Stimulated activated memory B cell treated with anti-CD40 and anti-IgM and Interleukin-4, amounts not matched to agents 10 μg/mL and 1 μg/mL and 100 μg/mL, for 72 hours (primary cell): ENCODE measurements around the gene EPN1.
"Not testable (repeated sequence)": the region's sequence is repeated elsewhere in the genome, so short reads cannot be mapped to it uniquely, and the experiment has no call there.

Experiments
- ATAC-seq: fragments of 150-1000 bp; cut with Tn5 transposase; 2 replicates; pipeline ENCODE4 v1.10.0; 2021
- H3K27ac Mint-ChIP-seq: one replicate; pipeline ENCODE4 v1.8.0; 2022; ENCODE audit warnings: mild to moderate bottlenecking, mixed read lengths
- H3K27me3 Mint-ChIP-seq: one replicate; pipeline ENCODE4 v1.8.0; 2022; ENCODE audit warnings: mixed read lengths
- H3K36me3 Mint-ChIP-seq: one replicate; pipeline ENCODE4 v1.8.0; 2022; ENCODE audit warnings: mixed read lengths
- H3K4me1 Mint-ChIP-seq: one replicate; pipeline ENCODE4 v1.8.0; 2022; ENCODE audit warnings: mixed read lengths
- H3K4me3 Mint-ChIP-seq: one replicate; pipeline ENCODE4 v1.8.0; 2022; ENCODE audit warnings: mild to moderate bottlenecking, moderate library complexity, mixed read lengths
- H3K9me3 Mint-ChIP-seq: one replicate; pipeline ENCODE4 v1.8.0; 2022; ENCODE audit warnings: mixed read lengths

Gene EPN1

GRCh38 chr19:55697698-55698097 is 22.7 kb downstream of the EPN1 start:
- Mint-ChIP-seq H3K4me3 (no peak overlapping the region), H3K36me3 (peaks cover 62% of the 10 kb centered on the region), H3K27ac (no peak overlapping the region), H3K4me1 (no peaks in the 10 kb centered on the region), H3K9me3 (no peaks in the 10 kb centered on the region), H3K27me3 (no peaks in the 10 kb centered on the region)
- no peak for ATAC-seq

GRCh38 chr19:55698256-55698655 is 23.2 kb downstream of the EPN1 start:
- no peaks in the 10 kb centered on the region for H3K9me3 Mint-ChIP-seq
- peaks cover 61% of the 10 kb centered on the region for H3K36me3 Mint-ChIP-seq
- no peak overlapping the region for H3K27ac Mint-ChIP-seq
- no peaks in the 10 kb centered on the region for H3K27me3 Mint-ChIP-seq
- H3K4me1 Mint-ChIP-seq, result no peaks in the 10 kb centered on the region
- H3K4me3 Mint-ChIP-seq, result no peak overlapping the region
- ATAC-seq, result no peak

- H3K36me3 Mint-ChIP-seq, result peaks cover 63% of the 10 kb centered on the region
- peaks cover 7% of the 10 kb centered on the region for H3K4me1 Mint-ChIP-seq
- no peak overlapping the region for H3K4me3 Mint-ChIP-seq
- no peaks in the 10 kb centered on the region for H3K9me3 Mint-ChIP-seq
- no peak for ATAC-seq
- H3K27ac Mint-ChIP-seq, result no peak overlapping the region
- no peaks in the 10 kb centered on the region for H3K27me3 Mint-ChIP-seq
Observed at GRCh38 chr19:55699221-55699620, 24.2 kb downstream of the EPN1 start.

- ATAC-seq, result no peak
- Mint-ChIP-seq H3K9me3 (no peaks in the 10 kb centered on the region), H3K27ac (no peak overlapping the region), H3K27me3 (no peaks in the 10 kb centered on the region), H3K4me3 (no peak overlapping the region), H3K36me3 (peaks cover 57% of the 10 kb centered on the region), H3K4me1 (peaks cover 14% of the 10 kb centered on the region)
Observed at GRCh38 chr19:55700813-55701212, 25.8 kb downstream of the EPN1 start.

- peaks cover 45% of the 10 kb centered on the region for H3K36me3 Mint-ChIP-seq
- H3K27me3 Mint-ChIP-seq, result no peaks in the 10 kb centered on the region
- no peak for ATAC-seq
- H3K9me3 Mint-ChIP-seq, result no peaks in the 10 kb centered on the region
- H3K27ac Mint-ChIP-seq, result no peak overlapping the region
- H3K4me3 Mint-ChIP-seq, result no peak overlapping the region
- H3K4me1 Mint-ChIP-seq, result peaks cover 21% of the 10 kb centered on the region
Observed at GRCh38 chr19:55702131-55702627, 27.2 kb downstream of the EPN1 start.

GRCh38 chr19:55703790-55704215 is 28.8 kb downstream of the EPN1 start:
- no peak overlapping the region for H3K27ac Mint-ChIP-seq
- no peaks in the 10 kb centered on the region for H3K9me3 Mint-ChIP-seq
- H3K36me3 Mint-ChIP-seq, result peaks cover 32% of the 10 kb centered on the region
- H3K4me1 Mint-ChIP-seq, result peaks cover 21% of the 10 kb centered on the region
- no peaks in the 10 kb centered on the region for H3K27me3 Mint-ChIP-seq
- no peak for ATAC-seq
- H3K4me3 Mint-ChIP-seq, result no peak overlapping the region

- ATAC-seq, result no peak
- Mint-ChIP-seq H3K4me1 (peaks cover 21% of the 10 kb centered on the region), H3K27me3 (no peaks in the 10 kb centered on the region), H3K9me3 (no peaks in the 10 kb centered on the region), H3K36me3 (peaks cover 32% of the 10 kb centered on the region), H3K27ac (no peak overlapping the region), H3K4me3 (no peak overlapping the region)
Observed at GRCh38 chr19:55704494-55705245, 29.6 kb downstream of the EPN1 start.

GRCh38 chr19:55705972-55706371 is 30.9 kb downstream of the EPN1 start:
- Mint-ChIP-seq H3K36me3 (peaks cover 22% of the 10 kb centered on the region), H3K27ac (peak overlapping the region; percentile 54), H3K9me3 (no peaks in the 10 kb centered on the region), H3K4me1 (peaks cover 21% of the 10 kb centered on the region), H3K4me3 (no peak overlapping the region), H3K27me3 (no peaks in the 10 kb centered on the region)
- no peak for ATAC-seq

- H3K27ac Mint-ChIP-seq, result no peak overlapping the region
Observed at GRCh38 chr19:55711719-55712118, 36.7 kb downstream of the EPN1 start.

GRCh38 chr19:55712804-55713631 is 38.0 kb downstream of the EPN1 start:
- no peaks in the 10 kb centered on the region for H3K36me3 Mint-ChIP-seq
- no peak for ATAC-seq
- peaks cover 17% of the 10 kb centered on the region for H3K27me3 Mint-ChIP-seq
- peaks cover 3% of the 10 kb centered on the region for H3K9me3 Mint-ChIP-seq
- H3K4me1 Mint-ChIP-seq, result no peaks in the 10 kb centered on the region
- no peak overlapping the region for H3K27ac Mint-ChIP-seq
- H3K4me3 Mint-ChIP-seq, result no peak overlapping the region

More at GRCh38 chr19:55711719-55712118, 36.7 kb downstream of the EPN1 start:
- H3K27me3 Mint-ChIP-seq, result peaks cover 4% of the 10 kb centered on the region
- no peaks in the 10 kb centered on the region for H3K4me1 Mint-ChIP-seq
- H3K4me3 Mint-ChIP-seq, result no peak overlapping the region
- H3K9me3 Mint-ChIP-seq, result peaks cover 3% of the 10 kb centered on the region
- no peak for ATAC-seq
- no peaks in the 10 kb centered on the region for H3K36me3 Mint-ChIP-seq

GRCh38 chr19:55716531-55716930 is 41.5 kb downstream of the EPN1 start:
- peaks cover 6% of the 10 kb centered on the region for H3K9me3 Mint-ChIP-seq
- ATAC-seq, result no peak

GRCh38 chr19:55717251-55717650 is 42.2 kb downstream of the EPN1 start:
- H3K27ac Mint-ChIP-seq, result no peak overlapping the region
- ATAC-seq, result no peak
- no peaks in the 10 kb centered on the region for H3K4me1 Mint-ChIP-seq
- H3K4me3 Mint-ChIP-seq, result no peak overlapping the region
- peaks cover 57% of the 10 kb centered on the region for H3K27me3 Mint-ChIP-seq
- H3K9me3 Mint-ChIP-seq, result peaks cover 13% of the 10 kb centered on the region
- H3K36me3 Mint-ChIP-seq, result no peaks in the 10 kb centered on the region

More at GRCh38 chr19:55716531-55716930, 41.5 kb downstream of the EPN1 start:
- Mint-ChIP-seq H3K4me1 (no peaks in the 10 kb centered on the region), H3K36me3 (no peaks in the 10 kb centered on the region), H3K27me3 (peaks cover 50% of the 10 kb centered on the region), H3K27ac (no peak overlapping the region), H3K4me3 (no peak overlapping the region)

- H3K9me3 Mint-ChIP-seq, result peaks cover 16% of the 10 kb centered on the region
- H3K27me3 Mint-ChIP-seq, result peaks cover 65% of the 10 kb centered on the region
Observed at GRCh38 chr19:55717879-55718711, 43.1 kb downstream of the EPN1 start.

GRCh38 chr19:55720214-55720746 is 45.3 kb downstream of the EPN1 start:
- Mint-ChIP-seq H3K4me1 (no peaks in the 10 kb centered on the region), H3K9me3 (peaks cover 15% of the 10 kb centered on the region), H3K36me3 (no peaks in the 10 kb centered on the region), H3K27me3 (peaks cover 71% of the 10 kb centered on the region), H3K4me3 (no peak overlapping the region), H3K27ac (no peak overlapping the region)
- ATAC-seq, result no peak

More at GRCh38 chr19:55717879-55718711, 43.1 kb downstream of the EPN1 start:
- not testable (repeated sequence) for H3K4me1 Mint-ChIP-seq, H3K27ac Mint-ChIP-seq, H3K4me3 Mint-ChIP-seq, H3K36me3 Mint-ChIP-seq, ATAC-seq

GRCh38 chr19:55720801-55721200 is 45.8 kb downstream of the EPN1 start:
- peaks cover 71% of the 10 kb centered on the region for H3K27me3 Mint-ChIP-seq
- no peak for ATAC-seq
- H3K36me3 Mint-ChIP-seq, result no peaks in the 10 kb centered on the region
- no peak overlapping the region for H3K27ac Mint-ChIP-seq
- H3K4me1 Mint-ChIP-seq, result no peaks in the 10 kb centered on the region
- H3K4me3 Mint-ChIP-seq, result no peak overlapping the region
- peaks cover 15% of the 10 kb centered on the region for H3K9me3 Mint-ChIP-seq
